ENCODE measurements around the gene TRANK1. TPM values are rescaled to one million over a fixed set of nuclear protein-coding genes. Genes with fewer than 3 reads are reported as not detected.
"Not testable (repeated sequence)": the region's sequence is repeated elsewhere in the genome, so short reads cannot be mapped to it uniquely, and the experiment has no call there.

The TRANK1 gene
- total RNA-seq, 5 donors from 2014 or later (not counting 1 experiment from before 2014, with no cell fraction given), result 96.0 to 160 (median 127) TPM

DNA sequence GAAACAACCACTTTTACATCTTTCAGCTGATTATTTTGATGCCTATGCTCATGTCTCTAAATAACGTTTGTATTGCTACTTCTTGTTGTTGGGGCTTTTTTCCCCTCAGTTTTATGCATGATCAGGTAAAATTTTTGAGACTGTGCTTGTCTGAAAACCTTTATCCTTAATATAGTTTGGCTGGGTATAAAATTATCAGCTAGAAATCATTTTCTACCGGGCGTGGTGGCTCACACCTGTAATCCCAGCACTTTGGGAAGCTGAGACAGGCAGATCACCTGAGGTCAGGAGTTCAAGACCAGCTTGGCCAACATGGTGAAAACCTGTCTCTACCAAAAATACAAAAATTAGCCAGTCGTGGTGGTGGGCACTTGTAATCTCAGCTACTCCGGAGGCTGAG lies 3.0 kb upstream of the TRANK1 start:
- H3K27me3 ChIP-seq (replicated peaks in 1 of 2; ENCODE audit: control insufficient read depth in 2 of 2, extremely low read depth in 1 of 2, insufficient read depth in 2 of 2, low read length in 1 of 2); H3K27me3 Mint-ChIP-seq; H3K4me3 Mint-ChIP-seq; H3K36me3 Mint-ChIP-seq; H3K9me3 ChIP-seq; ATAC-seq (replicated peaks in 1 of 4); DNase-seq; H3K36me3 ChIP-seq (ENCODE audit: control insufficient read depth in 2 of 2, extremely low read depth in 1 of 2, insufficient read depth in 1 of 2, low read length in 1 of 2); POLR2A ChIA-PET; H3K4me3 ChIP-seq (ENCODE audit: control insufficient read depth in 1 of 2, extremely low read depth in 1 of 2, low read length in 1 of 2); H3K27ac ChIP-seq (ENCODE audit: low read length): not testable (repeated sequence)
- Mint-ChIP-seq H3K9me3 (peaks cover 2 to 10% (median 4%) of the 10 kb centered on the region in 3 donors), H3K4me1 (peaks cover 7 to 13% (median 11%) of the 10 kb centered on the region in 3 donors), H3K27ac (peak overlapping the region in 1 of 2 donors; percentile 55)
- CTCF ChIA-PET, result interaction anchor here (0.6 to 1.4 kb wide), 2 partner anchors 11 to 94 kb away, joined by 3 read pairs; no protein-coding TSS in a partner anchor
- H3K4me1 ChIP-seq (ENCODE audit: control insufficient read depth in 1 of 2, extremely low read depth in 1 of 2, insufficient read depth in 2 of 2, low read length in 2 of 2), result peaks cover 7 to 16% of the 10 kb centered on the region in 2 experiments
- WGBS (ENCODE audit: insufficient coverage), result no CpG with 5 or more reads among the region's 5 CpGs

DNA sequence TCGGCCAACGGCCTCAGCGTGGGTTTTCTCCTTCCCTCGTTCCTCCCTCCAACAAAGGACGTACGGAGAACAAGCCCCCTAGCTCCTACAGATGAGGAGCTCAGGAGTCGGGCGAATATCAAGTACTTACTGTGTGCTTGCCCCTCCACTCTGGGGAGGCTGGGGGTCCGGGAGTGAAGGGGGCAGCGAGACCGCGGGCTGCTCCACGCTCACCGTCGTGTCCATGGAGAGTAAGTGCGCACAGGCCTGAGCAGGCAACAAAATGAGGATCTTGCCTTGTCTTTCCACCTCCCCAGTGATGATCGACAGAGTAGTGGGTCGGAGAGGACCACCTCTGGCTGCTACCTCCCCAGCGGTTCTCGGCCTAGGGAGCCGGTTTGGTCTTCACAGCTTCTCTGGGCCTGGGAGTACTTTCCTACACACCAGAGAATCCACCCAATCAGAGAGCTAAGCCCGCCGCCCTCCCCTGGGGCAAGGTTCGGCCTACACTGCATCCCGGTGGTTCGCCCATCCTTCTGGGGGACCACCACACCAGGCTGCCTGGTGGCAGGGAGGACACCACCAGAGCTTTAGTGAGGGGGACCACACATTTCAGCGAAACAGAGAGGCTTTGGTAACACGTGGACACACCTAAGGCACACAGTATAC lies 603 bp upstream of the TRANK1 start:
- Histone ChIP-seq H3K4me3 (ENCODE audit: control insufficient read depth in 1 of 2, extremely low read depth in 1 of 2, low read length in 1 of 2) (peak overlapping the region; percentile 84 to 91), H3K36me3 (ENCODE audit: control insufficient read depth in 2 of 2, extremely low read depth in 1 of 2, insufficient read depth in 1 of 2, low read length in 1 of 2) (no peaks in the 10 kb centered on the region)
- peaks cover 13 to 24% (median 23%) of the 10 kb centered on the region in 3 donors for H3K4me1 Mint-ChIP-seq

DNA sequence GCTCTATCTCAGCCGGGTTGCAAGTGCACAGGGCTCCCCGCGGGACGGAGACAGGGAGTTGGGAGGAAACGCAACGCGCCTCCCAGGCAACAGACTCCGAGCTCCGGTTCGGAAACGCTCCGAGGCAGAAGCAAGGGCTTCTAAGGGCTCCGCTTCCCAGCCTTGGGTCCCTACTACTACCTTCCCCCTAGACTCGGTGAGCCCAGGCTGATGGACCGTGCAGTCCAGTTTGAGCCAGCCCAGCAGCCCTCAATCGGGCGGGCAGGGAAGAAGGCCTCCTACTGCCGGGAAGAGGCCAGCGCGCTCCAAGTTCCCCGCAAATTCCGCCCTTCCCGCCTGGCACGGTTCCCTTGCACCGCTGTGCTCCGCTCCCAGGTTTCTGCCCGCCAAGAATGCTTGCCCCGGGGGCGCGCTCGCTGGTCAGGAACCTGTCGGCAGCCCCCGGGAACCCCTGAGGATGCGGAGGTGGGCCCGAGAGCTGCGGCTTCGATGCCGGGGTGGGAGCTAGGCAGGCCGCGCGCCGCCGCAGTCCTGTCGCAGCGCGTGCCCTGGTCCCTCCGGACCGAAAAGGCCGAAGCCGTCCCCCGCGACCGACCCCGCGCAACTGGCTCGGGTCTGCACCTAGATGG lies 728 bp downstream of the TRANK1 start:
- ATAC-seq (replicated peaks in 1 of 4) (peak; percentile 27 to 63 (median 58)), DNase-seq (peak in 27 of 35 experiments; percentile 2 to 47 (median 14))
- Mint-ChIP-seq H3K36me3 (peaks cover 5% of the 10 kb centered on the region), H3K27ac (peak overlapping the region; percentile 19 to 75), H3K4me1 (peaks cover 13 to 26% (median 25%) of the 10 kb centered on the region in 3 donors), H3K27me3 (no peaks in the 10 kb centered on the region), H3K4me3 (peak overlapping the region; percentile 77 to 82 (median 81)), H3K9me3 (peaks cover 1 to 7% (median 2%) of the 10 kb centered on the region in 3 donors)
- ChIA-PET CTCF (interaction anchor here (0.7 to 3.4 kb wide), 4 partner anchors 12 to 50 kb away, joined by 4 to 34 read pairs (median 4); no protein-coding TSS in a partner anchor), POLR2A (interaction anchor here (0.6 to 1.9 kb wide), 2 partner anchors 49 to 72 kb away, joined by 3 to 6 read pairs; partner anchors contain the start of genes EPM2AIP1 (in 1 of the 2) and MLH1 (in 1 of the 2))
- no peak overlapping the region for H3K27ac ChIP-seq (ENCODE audit: low read length)
- no peaks in the 10 kb centered on the region for H3K27me3 ChIP-seq (replicated peaks in 1 of 2; ENCODE audit: control insufficient read depth in 2 of 2, extremely low read depth in 1 of 2, insufficient read depth in 2 of 2, low read length in 1 of 2)
- H3K9me3 ChIP-seq, result no peaks in the 10 kb centered on the region
- H3K4me3 ChIP-seq (ENCODE audit: control insufficient read depth in 1 of 2, extremely low read depth in 1 of 2, low read length in 1 of 2), result peak overlapping the region; percentile 84 to 91
- 4% methylated on average over 55 of the region's 56 CpGs for WGBS (ENCODE audit: insufficient coverage)
- H3K36me3 ChIP-seq (ENCODE audit: control insufficient read depth in 2 of 2, extremely low read depth in 1 of 2, insufficient read depth in 1 of 2, low read length in 1 of 2), result no peaks in the 10 kb centered on the region
- H3K4me1 ChIP-seq (ENCODE audit: control insufficient read depth in 1 of 2, extremely low read depth in 1 of 2, insufficient read depth in 2 of 2, low read length in 2 of 2), result peaks cover 7 to 16% of the 10 kb centered on the region in 2 experiments

More for the DNA sequence above, 603 bp upstream of the TRANK1 start:
- POLR2A ChIA-PET, result interaction anchor here (0.6 to 1.9 kb wide), 3 partner anchors 33 to 1016 kb away, joined by 3 to 6 read pairs (median 4); partner anchors contain the start of genes EPM2AIP1 (in 1 of the 2) and MLH1 (in 1 of the 2)
- Mint-ChIP-seq H3K27me3 (no peaks in the 10 kb centered on the region), H3K27ac (peak overlapping the region; percentile 78 to 80), H3K9me3 (peaks cover 2 to 10% (median 4%) of the 10 kb centered on the region in 3 donors), H3K4me3 (peak overlapping the region; percentile 77 to 87 (median 82)), H3K36me3 (peaks cover 7% of the 10 kb centered on the region)
- Histone ChIP-seq H3K27ac (ENCODE audit: low read length) (peak overlapping the region; percentile 5), H3K27me3 (replicated peaks in 1 of 2; ENCODE audit: control insufficient read depth in 2 of 2, extremely low read depth in 1 of 2, insufficient read depth in 2 of 2, low read length in 1 of 2) (no peaks in the 10 kb centered on the region), H3K9me3 (no peaks in the 10 kb centered on the region), H3K4me1 (ENCODE audit: control insufficient read depth in 1 of 2, extremely low read depth in 1 of 2, insufficient read depth in 2 of 2, low read length in 2 of 2) (peaks cover 7 to 16% of the 10 kb centered on the region in 2 experiments)
- no peak for DNase-seq
- ATAC-seq (replicated peaks in 1 of 4), result no peak
- WGBS (ENCODE audit: insufficient coverage), result 95% methylated on average over 18 of the region's 28 CpGs
- CTCF ChIA-PET, result interaction anchor here in 1 of 2 donors (0.6 to 3.4 kb wide), 5 partner anchors 13 to 62 kb away, joined by 3 to 34 read pairs (median 4); no protein-coding TSS in a partner anchor

DNA sequence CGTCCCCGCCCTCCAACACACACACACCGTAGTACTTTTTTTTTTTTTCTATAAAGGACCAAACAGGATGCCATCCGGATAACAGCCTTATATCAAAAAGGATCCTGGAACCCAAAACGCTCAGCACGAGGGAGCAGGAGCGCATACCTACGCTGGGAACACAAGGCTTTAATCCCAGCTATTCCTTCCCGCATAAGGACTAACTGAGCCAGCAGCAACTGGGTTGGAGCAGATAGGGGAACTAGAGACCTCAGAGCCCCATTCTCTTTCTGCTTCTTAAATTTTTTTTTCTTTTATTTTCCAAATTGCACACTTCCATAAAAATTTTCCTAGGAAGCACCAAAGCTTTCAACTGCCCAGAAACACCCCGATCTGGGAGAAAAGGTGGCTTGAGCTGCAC lies 1.3 kb downstream of the TRANK1 start:
- H3K9me3 Mint-ChIP-seq, result peaks cover 0 to 5% (median 2%) of the 10 kb centered on the region in 3 donors
- no peak for DNase-seq
- Histone ChIP-seq H3K27ac (ENCODE audit: low read length) (no peak overlapping the region), H3K9me3 (no peaks in the 10 kb centered on the region), H3K36me3 (ENCODE audit: control insufficient read depth in 2 of 2, extremely low read depth in 1 of 2, insufficient read depth in 1 of 2, low read length in 1 of 2) (no peaks in the 10 kb centered on the region), H3K27me3 (replicated peaks in 1 of 2; ENCODE audit: control insufficient read depth in 2 of 2, extremely low read depth in 1 of 2, insufficient read depth in 2 of 2, low read length in 1 of 2) (no peaks in the 10 kb centered on the region), H3K4me1 (ENCODE audit: control insufficient read depth in 1 of 2, extremely low read depth in 1 of 2, insufficient read depth in 2 of 2, low read length in 2 of 2) (peaks cover 7 to 16% of the 10 kb centered on the region in 2 experiments), H3K4me3 (ENCODE audit: control insufficient read depth in 1 of 2, extremely low read depth in 1 of 2, low read length in 1 of 2) (peak overlapping the region; percentile 84 to 91)
- H3K4me3 Mint-ChIP-seq, result peak overlapping the region; percentile 77 to 82 (median 81)
- CTCF ChIA-PET, result interaction anchor here (0.7 to 3.4 kb wide), 4 partner anchors 12 to 49 kb away, joined by 4 to 34 read pairs (median 4); no protein-coding TSS in a partner anchor
- ATAC-seq (replicated peaks in 1 of 4), result no peak
- peaks cover 3% of the 10 kb centered on the region for H3K36me3 Mint-ChIP-seq
- no peaks in the 10 kb centered on the region for H3K27me3 Mint-ChIP-seq
- H3K4me1 Mint-ChIP-seq, result peaks cover 13 to 26% (median 25%) of the 10 kb centered on the region in 3 donors
- H3K27ac Mint-ChIP-seq, result peak overlapping the region in 1 of 2 donors; percentile 75
- POLR2A ChIA-PET, result no interaction called here
- WGBS (ENCODE audit: insufficient coverage), result 85% methylated on average over 8 of the region's 10 CpGs

DNA sequence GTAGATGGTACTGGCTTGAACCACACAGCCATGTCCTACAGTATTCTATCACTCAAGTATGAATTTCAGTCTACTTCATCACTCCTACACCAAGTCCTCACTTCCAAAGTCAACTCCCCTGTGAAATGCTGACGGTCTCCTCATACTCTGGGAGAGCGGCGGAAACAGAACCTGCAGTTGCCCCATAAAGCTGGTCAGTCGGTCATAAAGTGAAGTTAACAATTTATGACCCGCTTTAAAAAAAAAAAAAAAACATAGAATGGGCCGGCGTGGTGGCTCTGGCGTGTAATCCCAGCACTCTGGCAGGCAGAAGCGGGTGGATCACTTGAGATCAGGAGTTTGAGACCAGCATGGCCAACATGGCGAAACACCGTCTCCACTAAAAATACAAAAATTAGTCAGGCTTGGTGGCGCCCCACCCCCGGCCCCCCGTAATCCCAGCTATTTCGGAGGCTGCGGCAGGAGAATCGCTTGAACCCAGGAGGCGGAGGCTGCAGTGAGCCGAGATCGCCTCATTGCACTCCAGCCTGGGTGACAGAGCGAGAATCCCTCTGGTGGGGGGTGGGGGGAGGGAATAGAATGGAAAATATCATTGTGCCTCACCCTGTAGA lies 2.1 kb downstream of the TRANK1 start:
- ChIA-PET CTCF (interaction anchor here (0.6 to 3.4 kb wide), 2 partner anchors 16 to 18 kb away, joined by 6 to 34 read pairs; no protein-coding TSS in a partner anchor), POLR2A (interaction anchor here (0.5 to 0.7 kb wide), 4 partner anchors 27 to 344 kb away, joined by 3 to 6 read pairs (median 4); no protein-coding TSS in a partner anchor)
- Histone ChIP-seq H3K27ac (ENCODE audit: low read length) (no peak overlapping the region), H3K9me3 (no peaks in the 10 kb centered on the region), H3K27me3 (replicated peaks in 1 of 2; ENCODE audit: control insufficient read depth in 2 of 2, extremely low read depth in 1 of 2, insufficient read depth in 2 of 2, low read length in 1 of 2) (no peaks in the 10 kb centered on the region), H3K36me3 (ENCODE audit: control insufficient read depth in 2 of 2, extremely low read depth in 1 of 2, insufficient read depth in 1 of 2, low read length in 1 of 2) (peaks cover 0 to 2% of the 10 kb centered on the region in 2 donors), H3K4me3 (ENCODE audit: control insufficient read depth in 1 of 2, extremely low read depth in 1 of 2, low read length in 1 of 2) (no peak overlapping the region), H3K4me1 (ENCODE audit: control insufficient read depth in 1 of 2, extremely low read depth in 1 of 2, insufficient read depth in 2 of 2, low read length in 2 of 2) (peaks cover 7 to 16% of the 10 kb centered on the region in 2 experiments)
- no peak for ATAC-seq (replicated peaks in 1 of 4)
- H3K27ac Mint-ChIP-seq, result no peak overlapping the region
- WGBS (ENCODE audit: insufficient coverage), result 97% methylated on average over 15 of the region's 21 CpGs
- no peak for DNase-seq
- H3K9me3 Mint-ChIP-seq, result peaks cover 0 to 2% (median 2%) of the 10 kb centered on the region in 3 donors
- peak overlapping the region in 2 of 3 donors; percentile 9 to 36 for H3K4me3 Mint-ChIP-seq
- no peaks in the 10 kb centered on the region for H3K27me3 Mint-ChIP-seq
- peaks cover 3% of the 10 kb centered on the region for H3K36me3 Mint-ChIP-seq
- H3K4me1 Mint-ChIP-seq, result peaks cover 13 to 28% (median 25%) of the 10 kb centered on the region in 3 donors

All from T-cell (primary cell).